Loucy (cell line): ENCODE results near the gene LAMP2.

Experiments
- CTCF ChIP-seq: fragments of 200-600 bp; sonication (generic); conservative IDR thresholded peaks from 2 replicates; pipeline ENCODE4 v1.5.1; 2014; ENCODE audit warnings: mild to moderate bottlenecking, antibody characterized with exemption, low read length
- EZH2phosphoT487 ChIP-seq: fragments of 200-600 bp; IDR thresholded peaks from 2 replicates; pipeline ENCODE4 v1.6.1; 2018; ENCODE audit warnings: antibody characterized with exemption, mild to moderate bottlenecking, moderate library complexity, borderline replicate concordance

DNA sequence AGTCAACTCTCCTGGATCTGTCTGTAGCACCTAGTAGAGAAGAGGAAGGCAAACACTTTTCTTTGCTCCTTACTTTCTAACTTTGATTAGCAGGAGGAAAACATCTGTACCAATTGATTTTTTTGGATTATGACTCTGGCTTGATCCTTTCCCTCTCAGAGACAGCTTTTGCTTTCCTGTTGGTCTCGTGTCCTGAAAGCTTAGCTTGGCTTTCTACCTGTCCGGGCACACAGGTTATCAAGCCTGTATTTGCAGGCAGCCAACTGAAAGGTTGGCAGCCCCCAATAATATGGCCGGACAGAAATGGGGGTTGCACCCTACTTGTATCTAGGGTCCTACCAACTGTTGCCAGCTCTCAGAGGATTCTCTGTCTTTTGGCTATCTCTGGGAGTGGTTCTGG, 43.1 kb upstream of the LAMP2 start:
- no peak for TF ChIP-seq CTCF
- TF ChIP-seq EZH2phosphoT487: no peak
